Measurements from ENCODE around the gene UTS2. TPM values are rescaled to one million over a fixed set of nuclear protein-coding genes. Genes with fewer than 3 reads are reported as not detected.

UTS2 gene
- total and polyA plus RNA-seq, 2 of the 8 experiments (the other 6 are each of a cell fraction or from before 2014, with no cell fraction given), result not detected

DNA sequence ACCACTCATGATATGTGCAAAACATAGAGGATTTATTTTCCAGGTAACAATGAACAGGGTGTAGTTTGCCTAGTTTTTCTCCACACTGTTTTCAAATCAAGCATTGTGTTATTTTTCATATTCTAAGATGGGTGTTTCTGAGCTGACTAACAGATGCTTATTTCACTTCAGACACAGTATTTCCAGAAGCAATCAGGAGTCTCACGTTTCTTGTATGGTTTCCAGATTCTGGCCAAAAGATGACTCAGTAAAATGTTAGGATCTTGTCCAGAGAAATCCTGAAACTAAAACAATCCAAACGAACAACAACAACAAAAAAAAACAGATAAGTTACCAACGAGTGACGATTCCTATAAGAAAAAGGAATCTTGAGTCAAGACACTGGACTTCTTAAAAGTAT lies 5.3 kb downstream of the UTS2 start (continued):
- TF ChIP-seq, protein P1, sequence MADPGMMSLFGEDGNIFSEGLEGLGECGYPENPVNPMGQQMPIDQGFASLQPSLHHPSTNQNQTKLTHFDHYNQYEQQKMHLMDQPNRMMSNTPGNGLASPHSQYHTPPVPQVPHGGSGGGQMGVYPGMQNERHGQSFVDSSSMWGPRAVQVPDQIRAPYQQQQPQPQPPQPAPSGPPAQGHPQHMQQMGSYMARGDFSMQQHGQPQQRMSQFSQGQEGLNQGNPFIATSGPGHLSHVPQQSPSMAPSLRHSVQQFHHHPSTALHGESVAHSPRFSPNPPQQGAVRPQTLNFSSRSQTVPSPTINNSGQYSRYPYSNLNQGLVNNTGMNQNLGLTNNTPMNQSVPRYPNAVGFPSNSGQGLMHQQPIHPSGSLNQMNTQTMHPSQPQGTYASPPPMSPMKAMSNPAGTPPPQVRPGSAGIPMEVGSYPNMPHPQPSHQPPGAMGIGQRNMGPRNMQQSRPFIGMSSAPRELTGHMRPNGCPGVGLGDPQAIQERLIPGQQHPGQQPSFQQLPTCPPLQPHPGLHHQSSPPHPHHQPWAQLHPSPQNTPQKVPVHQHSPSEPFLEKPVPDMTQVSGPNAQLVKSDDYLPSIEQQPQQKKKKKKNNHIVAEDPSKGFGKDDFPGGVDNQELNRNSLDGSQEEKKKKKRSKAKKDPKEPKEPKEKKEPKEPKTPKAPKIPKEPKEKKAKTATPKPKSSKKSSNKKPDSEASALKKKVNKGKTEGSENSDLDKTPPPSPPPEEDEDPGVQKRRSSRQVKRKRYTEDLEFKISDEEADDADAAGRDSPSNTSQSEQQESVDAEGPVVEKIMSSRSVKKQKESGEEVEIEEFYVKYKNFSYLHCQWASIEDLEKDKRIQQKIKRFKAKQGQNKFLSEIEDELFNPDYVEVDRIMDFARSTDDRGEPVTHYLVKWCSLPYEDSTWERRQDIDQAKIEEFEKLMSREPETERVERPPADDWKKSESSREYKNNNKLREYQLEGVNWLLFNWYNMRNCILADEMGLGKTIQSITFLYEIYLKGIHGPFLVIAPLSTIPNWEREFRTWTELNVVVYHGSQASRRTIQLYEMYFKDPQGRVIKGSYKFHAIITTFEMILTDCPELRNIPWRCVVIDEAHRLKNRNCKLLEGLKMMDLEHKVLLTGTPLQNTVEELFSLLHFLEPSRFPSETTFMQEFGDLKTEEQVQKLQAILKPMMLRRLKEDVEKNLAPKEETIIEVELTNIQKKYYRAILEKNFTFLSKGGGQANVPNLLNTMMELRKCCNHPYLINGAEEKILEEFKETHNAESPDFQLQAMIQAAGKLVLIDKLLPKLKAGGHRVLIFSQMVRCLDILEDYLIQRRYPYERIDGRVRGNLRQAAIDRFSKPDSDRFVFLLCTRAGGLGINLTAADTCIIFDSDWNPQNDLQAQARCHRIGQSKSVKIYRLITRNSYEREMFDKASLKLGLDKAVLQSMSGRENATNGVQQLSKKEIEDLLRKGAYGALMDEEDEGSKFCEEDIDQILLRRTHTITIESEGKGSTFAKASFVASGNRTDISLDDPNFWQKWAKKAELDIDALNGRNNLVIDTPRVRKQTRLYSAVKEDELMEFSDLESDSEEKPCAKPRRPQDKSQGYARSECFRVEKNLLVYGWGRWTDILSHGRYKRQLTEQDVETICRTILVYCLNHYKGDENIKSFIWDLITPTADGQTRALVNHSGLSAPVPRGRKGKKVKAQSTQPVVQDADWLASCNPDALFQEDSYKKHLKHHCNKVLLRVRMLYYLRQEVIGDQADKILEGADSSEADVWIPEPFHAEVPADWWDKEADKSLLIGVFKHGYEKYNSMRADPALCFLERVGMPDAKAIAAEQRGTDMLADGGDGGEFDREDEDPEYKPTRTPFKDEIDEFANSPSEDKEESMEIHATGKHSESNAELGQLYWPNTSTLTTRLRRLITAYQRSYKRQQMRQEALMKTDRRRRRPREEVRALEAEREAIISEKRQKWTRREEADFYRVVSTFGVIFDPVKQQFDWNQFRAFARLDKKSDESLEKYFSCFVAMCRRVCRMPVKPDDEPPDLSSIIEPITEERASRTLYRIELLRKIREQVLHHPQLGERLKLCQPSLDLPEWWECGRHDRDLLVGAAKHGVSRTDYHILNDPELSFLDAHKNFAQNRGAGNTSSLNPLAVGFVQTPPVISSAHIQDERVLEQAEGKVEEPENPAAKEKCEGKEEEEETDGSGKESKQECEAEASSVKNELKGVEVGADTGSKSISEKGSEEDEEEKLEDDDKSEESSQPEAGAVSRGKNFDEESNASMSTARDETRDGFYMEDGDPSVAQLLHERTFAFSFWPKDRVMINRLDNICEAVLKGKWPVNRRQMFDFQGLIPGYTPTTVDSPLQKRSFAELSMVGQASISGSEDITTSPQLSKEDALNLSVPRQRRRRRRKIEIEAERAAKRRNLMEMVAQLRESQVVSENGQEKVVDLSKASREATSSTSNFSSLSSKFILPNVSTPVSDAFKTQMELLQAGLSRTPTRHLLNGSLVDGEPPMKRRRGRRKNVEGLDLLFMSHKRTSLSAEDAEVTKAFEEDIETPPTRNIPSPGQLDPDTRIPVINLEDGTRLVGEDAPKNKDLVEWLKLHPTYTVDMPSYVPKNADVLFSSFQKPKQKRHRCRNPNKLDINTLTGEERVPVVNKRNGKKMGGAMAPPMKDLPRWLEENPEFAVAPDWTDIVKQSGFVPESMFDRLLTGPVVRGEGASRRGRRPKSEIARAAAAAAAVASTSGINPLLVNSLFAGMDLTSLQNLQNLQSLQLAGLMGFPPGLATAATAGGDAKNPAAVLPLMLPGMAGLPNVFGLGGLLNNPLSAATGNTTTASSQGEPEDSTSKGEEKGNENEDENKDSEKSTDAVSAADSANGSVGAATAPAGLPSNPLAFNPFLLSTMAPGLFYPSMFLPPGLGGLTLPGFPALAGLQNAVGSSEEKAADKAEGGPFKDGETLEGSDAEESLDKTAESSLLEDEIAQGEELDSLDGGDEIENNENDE (IDR thresholded peaks at IDR 0.05; ENCODE audit: insufficient replicate concordance, low read length), result no peak
- TF ChIP-seq POLR2AphosphoS5 (IDR thresholded peaks at IDR 0.05; ENCODE audit: low read depth, low read length), result no peak
- TF ChIP-seq, protein P2, sequence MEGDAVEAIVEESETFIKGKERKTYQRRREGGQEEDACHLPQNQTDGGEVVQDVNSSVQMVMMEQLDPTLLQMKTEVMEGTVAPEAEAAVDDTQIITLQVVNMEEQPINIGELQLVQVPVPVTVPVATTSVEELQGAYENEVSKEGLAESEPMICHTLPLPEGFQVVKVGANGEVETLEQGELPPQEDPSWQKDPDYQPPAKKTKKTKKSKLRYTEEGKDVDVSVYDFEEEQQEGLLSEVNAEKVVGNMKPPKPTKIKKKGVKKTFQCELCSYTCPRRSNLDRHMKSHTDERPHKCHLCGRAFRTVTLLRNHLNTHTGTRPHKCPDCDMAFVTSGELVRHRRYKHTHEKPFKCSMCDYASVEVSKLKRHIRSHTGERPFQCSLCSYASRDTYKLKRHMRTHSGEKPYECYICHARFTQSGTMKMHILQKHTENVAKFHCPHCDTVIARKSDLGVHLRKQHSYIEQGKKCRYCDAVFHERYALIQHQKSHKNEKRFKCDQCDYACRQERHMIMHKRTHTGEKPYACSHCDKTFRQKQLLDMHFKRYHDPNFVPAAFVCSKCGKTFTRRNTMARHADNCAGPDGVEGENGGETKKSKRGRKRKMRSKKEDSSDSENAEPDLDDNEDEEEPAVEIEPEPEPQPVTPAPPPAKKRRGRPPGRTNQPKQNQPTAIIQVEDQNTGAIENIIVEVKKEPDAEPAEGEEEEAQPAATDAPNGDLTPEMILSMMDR (IDR thresholded peaks at IDR 0.05; ENCODE audit: control extremely low read depth in 1 of 3, insufficient read depth in 1 of 3, low read depth in 1 of 3, low read length in 3 of 3), result no peak
- no peak for TF ChIP-seq YY1 (IDR thresholded peaks at IDR 0.05; ENCODE audit: low read depth, low read length)
